Measurements from ENCODE around the gene TAF6L. TPM values are rescaled to one million over a fixed set of nuclear protein-coding genes. Genes with fewer than 3 reads are reported as not detected.

The TAF6L gene
- polyA plus RNA-seq, 1 donor (not counting 4 experiments of a cell fraction or from before 2014, with no cell fraction given): 14.7 TPM

- dilution Hi-C loops (cut with MboI; ENCODE audit: extremely low pct_ligation_motif_present, low sequenced_read_pairs): no loop called here
- peak within 1 kb of the TSS; percentile 81 for H2AFZ ChIP-seq (ENCODE audit: control insufficient read depth, low read length)
- H4K20me1 ChIP-seq (ENCODE audit: control insufficient read depth, extremely low read depth, insufficient read depth, low read length): no peaks in the 10 kb centered on the region
- peaks cover 12% of the 10 kb centered on the region for H3K4me1 ChIP-seq (ENCODE audit: control insufficient read depth, extremely low read depth, insufficient read depth, low read length)
- no peaks in the 10 kb centered on the region for H3K9me1 ChIP-seq (ENCODE audit: control insufficient read depth, extremely low read depth, insufficient read depth, low read length)
- H3K27me3 ChIP-seq (ENCODE audit: control insufficient read depth, extremely low read depth, insufficient read depth, low read length): no peaks in the 10 kb centered on the region
- H3K36me3 ChIP-seq (ENCODE audit: control insufficient read depth in 2 of 2, extremely low read depth in 1 of 2, insufficient read depth in 2 of 2, low read length in 2 of 2): peaks cover 31 to 37% of the 10 kb centered on the region in 2 experiments
- H3K9ac ChIP-seq (ENCODE audit: control insufficient read depth, extremely low read depth, insufficient read depth, low read length): peak within 1 kb of the TSS; percentile 94
- H3K4me2 ChIP-seq (ENCODE audit: control insufficient read depth, extremely low read depth, insufficient read depth, low read depth, low read length): peak within 1 kb of the TSS; percentile 96
- DNase-seq (ENCODE audit: low read depth, low spot score) (peak; percentile 92), FAIRE-seq (peak; percentile 23)
- peak within 1 kb of the TSS; percentile 91 for H3K27ac ChIP-seq (ENCODE audit: control insufficient read depth, insufficient read depth, low read length)
- H3K79me2 ChIP-seq (ENCODE audit: control insufficient read depth, insufficient read depth, low read length): peaks cover 52% of the 10 kb centered on the region
- TF ChIP-seq CTCF (optimal IDR thresholded peaks at IDR 0.05 in 1 of 3, IDR thresholded peaks at IDR 0.05 in 1 of 3, conservative IDR thresholded peaks at IDR 0.05 in 1 of 3; ENCODE audit: extremely low read depth in 1 of 3, insufficient read depth in 2 of 3, low read length in 3 of 3) (no peak), EZH2 (IDR thresholded peaks at IDR 0.05; ENCODE audit: low read length) (no peak)
- no peaks in the 10 kb centered on the region for H3K9me3 ChIP-seq (ENCODE audit: control insufficient read depth, low read depth, low read length)
- peak within 1 kb of the TSS; percentile 89 to 99 (median 97) for H3K4me3 ChIP-seq (ENCODE audit: control insufficient read depth in 2 of 3, extremely low read depth in 1 of 3, insufficient read depth in 2 of 3, low read depth in 1 of 3, low read length in 3 of 3)
Measured at GRCh38 chr11:62831520-62832335, 60.5 kb downstream of the TAF6L start, which contains the start of gene STX5. Gene STX5, minus strand, starts transcription at chr11:62832051. Its CDS starts 808 bp downstream, at chr11:62831243.

GRCh38 chr11:62832336-62833234 is 61.4 kb downstream of the TAF6L start, which contains the start of gene TEX54:
Gene TEX54, minus strand, starts transcription at chr11:62832841.
- no peaks in the 10 kb centered on the region for H4K20me1 ChIP-seq (ENCODE audit: control insufficient read depth, extremely low read depth, insufficient read depth, low read length)
- H3K79me2 ChIP-seq (ENCODE audit: control insufficient read depth, insufficient read depth, low read length): peaks cover 55% of the 10 kb centered on the region
- no peaks in the 10 kb centered on the region for H3K9me1 ChIP-seq (ENCODE audit: control insufficient read depth, extremely low read depth, insufficient read depth, low read length)
- H3K27me3 ChIP-seq (ENCODE audit: control insufficient read depth, extremely low read depth, insufficient read depth, low read length): no peaks in the 10 kb centered on the region
- no peak for DNase-seq (ENCODE audit: low read depth, low spot score)
- dilution Hi-C loops (cut with MboI; ENCODE audit: extremely low pct_ligation_motif_present, low sequenced_read_pairs): no loop called here
- H3K27ac ChIP-seq (ENCODE audit: control insufficient read depth, insufficient read depth, low read length): peak within 1 kb of the TSS; percentile 91
- FAIRE-seq: no peak
- peaks cover 25 to 29% of the 10 kb centered on the region in 2 experiments for H3K36me3 ChIP-seq (ENCODE audit: control insufficient read depth in 2 of 2, extremely low read depth in 1 of 2, insufficient read depth in 2 of 2, low read length in 2 of 2)
- peaks cover 12% of the 10 kb centered on the region for H3K4me1 ChIP-seq (ENCODE audit: control insufficient read depth, extremely low read depth, insufficient read depth, low read length)
- H3K9ac ChIP-seq (ENCODE audit: control insufficient read depth, extremely low read depth, insufficient read depth, low read length): peak within 1 kb of the TSS; percentile 94
- TF ChIP-seq CTCF (optimal IDR thresholded peaks at IDR 0.05 in 1 of 3, IDR thresholded peaks at IDR 0.05 in 1 of 3, conservative IDR thresholded peaks at IDR 0.05 in 1 of 3; ENCODE audit: extremely low read depth in 1 of 3, insufficient read depth in 2 of 3, low read length in 3 of 3) (no peak), EZH2 (IDR thresholded peaks at IDR 0.05; ENCODE audit: low read length) (no peak)
- H3K4me3 ChIP-seq (ENCODE audit: control insufficient read depth in 2 of 3, extremely low read depth in 1 of 3, insufficient read depth in 2 of 3, low read depth in 1 of 3, low read length in 3 of 3): peak within 1 kb of the TSS; percentile 89 to 99 (median 97)
- H3K4me2 ChIP-seq (ENCODE audit: control insufficient read depth, extremely low read depth, insufficient read depth, low read depth, low read length): peak within 1 kb of the TSS; percentile 96
- H2AFZ ChIP-seq (ENCODE audit: control insufficient read depth, low read length): peak within 1 kb of the TSS; percentile 81
- no peaks in the 10 kb centered on the region for H3K9me3 ChIP-seq (ENCODE audit: control insufficient read depth, low read depth, low read length)

All from keratinocyte (primary cell).